ENCODE results near the gene VARS1.
"Not testable (repeated sequence)": the region's sequence is repeated elsewhere in the genome, so short reads cannot be mapped to it uniquely, and the experiment has no call there.

GRCh38 chr6:31820399-31820798 is 24.8 kb upstream of the VARS1 start:
- not testable (repeated sequence) for TF ChIP-seq CTCF (IDR thresholded peaks at IDR 0.05); POLR2AphosphoS5 (IDR thresholded peaks at IDR 0.05; ENCODE audit: insufficient read depth in 1 of 2, low read depth in 1 of 2); POLR2A (IDR thresholded peaks at IDR 0.05)

All from vagina (tissue), 2 donors.